IPS-18c (cell line): ENCODE data around the gene TSHZ1.

Source experiments
- H3K4me3 ChIP-seq: 2 replicates; pipeline ENCODE4 v1.7.0; 2013; ENCODE audit warnings: low read depth, mild to moderate bottlenecking, low read length, moderate library complexity; ENCODE audit not compliant: insufficient read depth
- H3K9me3 ChIP-seq: one replicate; pipeline ENCODE4 v1.6.1; 2013; ENCODE audit warnings: mild to moderate bottlenecking, low read length, moderate library complexity; ENCODE audit not compliant: control insufficient read depth, insufficient read depth

Gene TSHZ1

GRCh38 chr18:75210274-75211001 is at the start of gene TSHZ1:
TSHZ1 (plus strand) TSS chr18:75210797; CDS start chr18:75211877, 1,080 bp downstream.
- Histone ChIP-seq H3K9me3 (peaks cover 2% of the 10 kb centered on the region), H3K4me3 (peak within 1 kb of the TSS; percentile 70)

GRCh38 chr18:75161256-75162028 is 49.2 kb upstream of the TSHZ1 start:
- H3K9me3 ChIP-seq: no peaks in the 10 kb centered on the region
- H3K4me3 ChIP-seq: no peak overlapping the region

- Histone ChIP-seq H3K9me3 (no peaks in the 10 kb centered on the region), H3K4me3 (no peak overlapping the region)
These were observed 48.1 kb upstream of the TSHZ1 start for GRCh38 chr18:75162467-75162866.

GRCh38 chr18:75162978-75163377 is 47.6 kb upstream of the TSHZ1 start:
- H3K4me3 ChIP-seq: no peak overlapping the region
- no peaks in the 10 kb centered on the region for H3K9me3 ChIP-seq

- no peak overlapping the region for H3K4me3 ChIP-seq
- H3K9me3 ChIP-seq: no peaks in the 10 kb centered on the region
These were observed 46.9 kb upstream of the TSHZ1 start for GRCh38 chr18:75163736-75164135.

- Histone ChIP-seq H3K4me3 (no peak overlapping the region), H3K9me3 (no peaks in the 10 kb centered on the region)
These were observed 46.1 kb upstream of the TSHZ1 start for GRCh38 chr18:75164479-75164878.

- no peaks in the 10 kb centered on the region for H3K9me3 ChIP-seq
- no peak overlapping the region for H3K4me3 ChIP-seq
These were observed 44.7 kb upstream of the TSHZ1 start for GRCh38 chr18:75165926-75166325.

- H3K9me3 ChIP-seq: no peaks in the 10 kb centered on the region
- no peak overlapping the region for H3K4me3 ChIP-seq
These were observed 43.5 kb upstream of the TSHZ1 start for GRCh38 chr18:75167137-75167536.

GRCh38 chr18:75167759-75168618 is 42.6 kb upstream of the TSHZ1 start:
- H3K4me3 ChIP-seq: no peak overlapping the region

GRCh38 chr18:75168619-75169018 is 42.0 kb upstream of the TSHZ1 start:
- no peaks in the 10 kb centered on the region for H3K9me3 ChIP-seq
- H3K4me3 ChIP-seq: no peak overlapping the region

More at GRCh38 chr18:75167759-75168618, 42.6 kb upstream of the TSHZ1 start:
- H3K9me3 ChIP-seq: no peaks in the 10 kb centered on the region

GRCh38 chr18:75169411-75169810 is 41.2 kb upstream of the TSHZ1 start:
- Histone ChIP-seq H3K4me3 (no peak overlapping the region), H3K9me3 (no peaks in the 10 kb centered on the region)

- Histone ChIP-seq H3K4me3 (no peak overlapping the region), H3K9me3 (no peaks in the 10 kb centered on the region)
These were observed 40.4 kb upstream of the TSHZ1 start for GRCh38 chr18:75170022-75170789.

GRCh38 chr18:75170916-75171315 is 39.7 kb upstream of the TSHZ1 start:
- Histone ChIP-seq H3K4me3 (no peak overlapping the region), H3K9me3 (no peaks in the 10 kb centered on the region)

GRCh38 chr18:75172299-75173124 is 38.1 kb upstream of the TSHZ1 start:
- Histone ChIP-seq H3K4me3 (no peak overlapping the region), H3K9me3 (no peaks in the 10 kb centered on the region)

- Histone ChIP-seq H3K9me3 (no peaks in the 10 kb centered on the region), H3K4me3 (no peak overlapping the region)
These were observed 37.5 kb upstream of the TSHZ1 start for GRCh38 chr18:75173125-75173432.

- Histone ChIP-seq H3K9me3 (no peaks in the 10 kb centered on the region), H3K4me3 (no peak overlapping the region)
These were observed 36.9 kb upstream of the TSHZ1 start for GRCh38 chr18:75173738-75174137.
